Measurements from ENCODE around the gene MORN5.
A peak's percentile ranks its signal among the peaks of the same experiment; 100 is the strongest.

The MORN5 gene

GRCh38 chr9:122218935-122219855 lies 59.5 kb downstream of the MORN5 start:
- Histone ChIP-seq H3K36me3 (ENCODE audit: insufficient read depth, low read length) (no peaks in the 10 kb centered on the region), H3K9ac (ENCODE audit: low read depth, low read length) (no peak overlapping the region), H3K4me1 (ENCODE audit: control insufficient read depth, insufficient read depth, low read length) (peaks cover 19% of the 10 kb centered on the region), H3K9me3 (replicated peaks; ENCODE audit: low read length) (no peaks in the 10 kb centered on the region), H3K4me3 (ENCODE audit: low read length) (peak overlapping the region; percentile 62), H3K4me2 (ENCODE audit: low read length) (peak overlapping the region; percentile 86), H3K27me3 (ENCODE audit: control insufficient read depth, insufficient read depth, low read length) (peaks cover 93% of the 10 kb centered on the region)

- peak overlapping the region; percentile 86 for H3K4me2 ChIP-seq (ENCODE audit: low read length)
- no peaks in the 10 kb centered on the region for H3K9me3 ChIP-seq (replicated peaks; ENCODE audit: low read length)
- H3K4me3 ChIP-seq (ENCODE audit: low read length) = peak overlapping the region; percentile 62
- H3K27me3 ChIP-seq (ENCODE audit: control insufficient read depth, insufficient read depth, low read length) = peaks cover 93% of the 10 kb centered on the region
- H3K9ac ChIP-seq (ENCODE audit: low read depth, low read length) = no peak overlapping the region
- peaks cover 16% of the 10 kb centered on the region for H3K4me1 ChIP-seq (ENCODE audit: control insufficient read depth, insufficient read depth, low read length)
- no peaks in the 10 kb centered on the region for H3K36me3 ChIP-seq (ENCODE audit: insufficient read depth, low read length)
These were observed 60.4 kb downstream of the MORN5 start for GRCh38 chr9:122219856-122220672.

GRCh38 chr9:122220673-122221182 lies 61.0 kb downstream of the MORN5 start:
- H3K4me2 ChIP-seq (ENCODE audit: low read length) = no peak overlapping the region
- peaks cover 91% of the 10 kb centered on the region for H3K27me3 ChIP-seq (ENCODE audit: control insufficient read depth, insufficient read depth, low read length)
- no peak overlapping the region for H3K9ac ChIP-seq (ENCODE audit: low read depth, low read length)

GRCh38 chr9:122221183-122221811 lies 61.6 kb downstream of the MORN5 start:
- H3K9me3 ChIP-seq (replicated peaks; ENCODE audit: low read length) = no peaks in the 10 kb centered on the region
- no peaks in the 10 kb centered on the region for H3K36me3 ChIP-seq (ENCODE audit: insufficient read depth, low read length)
- H3K4me3 ChIP-seq (ENCODE audit: low read length) = no peak overlapping the region
- H3K9ac ChIP-seq (ENCODE audit: low read depth, low read length) = no peak overlapping the region
- H3K4me1 ChIP-seq (ENCODE audit: control insufficient read depth, insufficient read depth, low read length) = peaks cover 16% of the 10 kb centered on the region
- no peak overlapping the region for H3K4me2 ChIP-seq (ENCODE audit: low read length)
- peaks cover 91% of the 10 kb centered on the region for H3K27me3 ChIP-seq (ENCODE audit: control insufficient read depth, insufficient read depth, low read length)

More at GRCh38 chr9:122220673-122221182, 61.0 kb downstream of the MORN5 start:
- H3K4me1 ChIP-seq (ENCODE audit: control insufficient read depth, insufficient read depth, low read length) = peaks cover 16% of the 10 kb centered on the region
- no peaks in the 10 kb centered on the region for H3K36me3 ChIP-seq (ENCODE audit: insufficient read depth, low read length)
- H3K4me3 ChIP-seq (ENCODE audit: low read length) = no peak overlapping the region
- H3K9me3 ChIP-seq (replicated peaks; ENCODE audit: low read length) = no peaks in the 10 kb centered on the region

- no peaks in the 10 kb centered on the region for H3K36me3 ChIP-seq (ENCODE audit: insufficient read depth, low read length)
- peaks cover 96% of the 10 kb centered on the region for H3K27me3 ChIP-seq (ENCODE audit: control insufficient read depth, insufficient read depth, low read length)
- H3K4me1 ChIP-seq (ENCODE audit: control insufficient read depth, insufficient read depth, low read length) = peaks cover 16% of the 10 kb centered on the region
- no peak overlapping the region for H3K4me2 ChIP-seq (ENCODE audit: low read length)
- no peak overlapping the region for H3K9ac ChIP-seq (ENCODE audit: low read depth, low read length)
- H3K9me3 ChIP-seq (replicated peaks; ENCODE audit: low read length) = no peaks in the 10 kb centered on the region
- H3K4me3 ChIP-seq (ENCODE audit: low read length) = no peak overlapping the region
These were observed 63.1 kb downstream of the MORN5 start for GRCh38 chr9:122222791-122223190.

GRCh38 chr9:122223435-122223834 lies 63.7 kb downstream of the MORN5 start:
- Histone ChIP-seq H3K4me2 (ENCODE audit: low read length) (no peak overlapping the region), H3K4me1 (ENCODE audit: control insufficient read depth, insufficient read depth, low read length) (peaks cover 12% of the 10 kb centered on the region), H3K9me3 (replicated peaks; ENCODE audit: low read length) (no peaks in the 10 kb centered on the region), H3K27me3 (ENCODE audit: control insufficient read depth, insufficient read depth, low read length) (peaks cover 94% of the 10 kb centered on the region), H3K9ac (ENCODE audit: low read depth, low read length) (no peak overlapping the region), H3K36me3 (ENCODE audit: insufficient read depth, low read length) (no peaks in the 10 kb centered on the region), H3K4me3 (ENCODE audit: low read length) (no peak overlapping the region)

- Histone ChIP-seq H3K4me1 (ENCODE audit: control insufficient read depth, insufficient read depth, low read length) (peaks cover 5% of the 10 kb centered on the region), H3K9me3 (replicated peaks; ENCODE audit: low read length) (no peaks in the 10 kb centered on the region), H3K36me3 (ENCODE audit: insufficient read depth, low read length) (no peaks in the 10 kb centered on the region), H3K9ac (ENCODE audit: low read depth, low read length) (no peak overlapping the region), H3K4me3 (ENCODE audit: low read length) (no peak overlapping the region), H3K4me2 (ENCODE audit: low read length) (no peak overlapping the region), H3K27me3 (ENCODE audit: control insufficient read depth, insufficient read depth, low read length) (peaks cover 92% of the 10 kb centered on the region)
These were observed 65.8 kb downstream of the MORN5 start for GRCh38 chr9:122225312-122226141.

GRCh38 chr9:122226142-122226757 lies 66.5 kb downstream of the MORN5 start:
- no peak overlapping the region for H3K4me3 ChIP-seq (ENCODE audit: low read length)
- no peak overlapping the region for H3K9ac ChIP-seq (ENCODE audit: low read depth, low read length)
- peaks cover 92% of the 10 kb centered on the region for H3K27me3 ChIP-seq (ENCODE audit: control insufficient read depth, insufficient read depth, low read length)
- H3K9me3 ChIP-seq (replicated peaks; ENCODE audit: low read length) = no peaks in the 10 kb centered on the region
- no peaks in the 10 kb centered on the region for H3K36me3 ChIP-seq (ENCODE audit: insufficient read depth, low read length)
- H3K4me2 ChIP-seq (ENCODE audit: low read length) = no peak overlapping the region
- H3K4me1 ChIP-seq (ENCODE audit: control insufficient read depth, insufficient read depth, low read length) = peaks cover 5% of the 10 kb centered on the region

GRCh38 chr9:122226758-122227574 lies 67.3 kb downstream of the MORN5 start:
- Histone ChIP-seq H3K4me1 (ENCODE audit: control insufficient read depth, insufficient read depth, low read length) (peaks cover 5% of the 10 kb centered on the region), H3K4me3 (ENCODE audit: low read length) (no peak overlapping the region), H3K9ac (ENCODE audit: low read depth, low read length) (no peak overlapping the region), H3K4me2 (ENCODE audit: low read length) (no peak overlapping the region), H3K36me3 (ENCODE audit: insufficient read depth, low read length) (no peaks in the 10 kb centered on the region), H3K27me3 (ENCODE audit: control insufficient read depth, insufficient read depth, low read length) (peaks cover 92% of the 10 kb centered on the region), H3K9me3 (replicated peaks; ENCODE audit: low read length) (no peaks in the 10 kb centered on the region)

- H3K4me1 ChIP-seq (ENCODE audit: control insufficient read depth, insufficient read depth, low read length) = peaks cover 5% of the 10 kb centered on the region
- H3K4me3 ChIP-seq (ENCODE audit: low read length) = no peak overlapping the region
- H3K4me2 ChIP-seq (ENCODE audit: low read length) = no peak overlapping the region
- H3K9ac ChIP-seq (ENCODE audit: low read depth, low read length) = no peak overlapping the region
- H3K27me3 ChIP-seq (ENCODE audit: control insufficient read depth, insufficient read depth, low read length) = peaks cover 88% of the 10 kb centered on the region
- no peaks in the 10 kb centered on the region for H3K9me3 ChIP-seq (replicated peaks; ENCODE audit: low read length)
- H3K36me3 ChIP-seq (ENCODE audit: insufficient read depth, low read length) = no peaks in the 10 kb centered on the region
These were observed 67.8 kb downstream of the MORN5 start for GRCh38 chr9:122227575-122227900.
